IMR-90 (cell line): ENCODE data around the gene SYCP3.

Experiments
- BHLHE40 ChIP-seq: fragments of 150-350 bp; IDR thresholded peaks from 2 replicates; pipeline ENCODE4 v1.6.1; 2016; ENCODE audit warnings: mild to moderate bottlenecking, low read depth, low read length
- CHD1 ChIP-seq: IDR thresholded peaks from 2 replicates; pipeline ENCODE4 v1.6.1; 2012; ENCODE audit warnings: low read depth, low read length, improper control_type of control experiment
- MAZ ChIP-seq: IDR thresholded peaks from 2 replicates; pipeline ENCODE4 v1.6.1; 2012; ENCODE audit warnings: low read depth, mild to moderate bottlenecking, low read length, improper control_type of control experiment, moderate library complexity, borderline replicate concordance
- NFE2L2 ChIP-seq: fragments of 150-350 bp; IDR thresholded peaks from 2 replicates; pipeline ENCODE4 v1.6.1; 2016; ENCODE audit warnings: low read depth, mild to moderate bottlenecking, low read length
- POLR2A ChIP-seq: IDR thresholded peaks from 2 replicates; pipeline ENCODE4 v1.6.1; 2012; ENCODE audit warnings: mild to moderate bottlenecking, low read depth, low read length
- RAD21 ChIP-seq: IDR thresholded peaks from 2 replicates; pipeline ENCODE4 v1.6.1; 2012; ENCODE audit warnings: low read length, improper control_type of control experiment
- RFX5 ChIP-seq: IDR thresholded peaks from 2 replicates; pipeline ENCODE4 v1.8.0; 2012; ENCODE audit warnings: low read depth, mild to moderate bottlenecking, low read length, moderate library complexity
- TF ChIP-seq, protein P1 (sequence below): conservative IDR thresholded peaks from 2 replicates; pipeline ENCODE4 v1.5.1; 2012; ENCODE audit warnings: mild to moderate bottlenecking, low read depth, low read length, improper control_type of control experiment

DNA sequence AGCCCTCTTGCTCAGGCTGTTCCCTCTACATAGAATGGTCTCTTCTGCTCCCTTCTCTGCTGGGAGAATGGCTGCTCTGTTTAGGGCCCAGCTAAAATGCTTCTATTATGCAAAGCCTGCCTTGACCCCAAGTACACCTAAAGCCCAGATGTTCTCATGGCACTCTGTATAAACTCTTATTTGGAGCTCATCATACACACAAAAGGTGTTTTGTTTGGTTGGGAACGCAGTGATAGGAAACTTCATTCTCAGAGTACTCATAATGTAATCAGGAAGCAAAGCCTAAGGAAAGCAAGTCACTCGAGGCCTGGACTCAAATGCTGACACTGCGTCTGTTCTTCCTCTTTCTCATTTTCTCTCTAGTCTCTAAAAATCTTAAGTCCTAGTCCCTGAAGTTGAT lies 38.2 kb upstream of the SYCP3 start:
- TF ChIP-seq POLR2A (no peak), NFE2L2 (no peak), RAD21 (no peak), RFX5 (no peak), MAZ (no peak), CHD1 (no peak), BHLHE40 (no peak)
- TF ChIP-seq, protein P1, sequence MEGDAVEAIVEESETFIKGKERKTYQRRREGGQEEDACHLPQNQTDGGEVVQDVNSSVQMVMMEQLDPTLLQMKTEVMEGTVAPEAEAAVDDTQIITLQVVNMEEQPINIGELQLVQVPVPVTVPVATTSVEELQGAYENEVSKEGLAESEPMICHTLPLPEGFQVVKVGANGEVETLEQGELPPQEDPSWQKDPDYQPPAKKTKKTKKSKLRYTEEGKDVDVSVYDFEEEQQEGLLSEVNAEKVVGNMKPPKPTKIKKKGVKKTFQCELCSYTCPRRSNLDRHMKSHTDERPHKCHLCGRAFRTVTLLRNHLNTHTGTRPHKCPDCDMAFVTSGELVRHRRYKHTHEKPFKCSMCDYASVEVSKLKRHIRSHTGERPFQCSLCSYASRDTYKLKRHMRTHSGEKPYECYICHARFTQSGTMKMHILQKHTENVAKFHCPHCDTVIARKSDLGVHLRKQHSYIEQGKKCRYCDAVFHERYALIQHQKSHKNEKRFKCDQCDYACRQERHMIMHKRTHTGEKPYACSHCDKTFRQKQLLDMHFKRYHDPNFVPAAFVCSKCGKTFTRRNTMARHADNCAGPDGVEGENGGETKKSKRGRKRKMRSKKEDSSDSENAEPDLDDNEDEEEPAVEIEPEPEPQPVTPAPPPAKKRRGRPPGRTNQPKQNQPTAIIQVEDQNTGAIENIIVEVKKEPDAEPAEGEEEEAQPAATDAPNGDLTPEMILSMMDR: no peak
